Heart left ventricle (tissue), 13 donors: ENCODE data around the gene KIFC1.

Experiments
- CTCF ChIP-seq, 12 donors: fragments of 200-600 bp; sonication (generic) in 4 of 12; IDR thresholded peaks; one replicate each; pipeline versions ENCODE4 v1.5.0 to v1.8.0; 2018 to 2022; ENCODE audit warnings: antibody characterized with exemption in 12 of 12, mild to moderate bottlenecking in 5 of 12
- POLR2A ChIP-seq, 2 donors: fragments of 450-650 bp; IDR thresholded peaks; one replicate each; pipeline ENCODE4 v1.6.1; 2017; ENCODE audit warnings: antibody characterized with exemption in 2 of 2, mild to moderate bottlenecking in 2 of 2, moderate library complexity in 2 of 2
- donor health status: ischemic (EF 13 %, LVEDD 7.1; RV severe dilation, severe dysfunction).
- donor health status: DM: no; HTN: yes; CAD: no.
- donor health status: DM: no; HTN: no; CAD: no.
- donor health status: ischemic (EF 25% LVEDD 6.9; RV normal size, moderate dysfunction).
- donor health status: ischemic (EF 25% LVEDD 5.7; RV mildly dilated, moderate dysfunction).
- donor health status: ischemic (EF 35%, LVEDD 5.7; RV mildly dilated, moderate dysfunction).
- donor health status: nonischemic (EF 11% LVEDD 7.7; RV severe dilation, severe dysfunction).
- donor health status: DM: yes; HTN: yes; CAD: no.
- donor health status: PGD.
- donor health status: ischemic (EF 29% LVEDD 5.4; RV normal size, mild dysfunction).
- donor health status: nonischemic (EF 23%, LVEDD 6.1; RV moderate dilation, normal function).

- no peak for TF ChIP-seq CTCF (IDR thresholded peaks at IDR 0.05)
- no peak for TF ChIP-seq POLR2A (IDR thresholded peaks at IDR 0.05)
Observed at GRCh38 chr6:33426590-33427511, 35.2 kb downstream of the KIFC1 start.
